GM21423 (cell line): ENCODE data around the gene HSPA14.
"Not testable (repeated sequence)": the region's sequence is repeated elsewhere in the genome, so short reads cannot be mapped to it uniquely, and the experiment has no call there.

Source experiments
- ATAC-seq: cut with Tn5 transposase; IDR thresholded peaks from one replicate; pipeline ENCODE4 v1.9.1; 2021; ENCODE audit warnings: mild to moderate bottlenecking, moderate library complexity; ENCODE audit not compliant: unreplicated experiment

HSPA14 gene

GRCh38 chr10:14836208-14836607, 1.9 kb upstream of the HSPA14 start:
- no peak for ATAC-seq

GRCh38 chr10:14837003-14837756, 926 bp upstream of the HSPA14 start:
- no peak for ATAC-seq

- ATAC-seq = peak; percentile 7
Observed at GRCh38 chr10:14838582-14839304, 637 bp downstream of the HSPA14 start.

GRCh38 chr10:14839305-14839695, 1.2 kb downstream of the HSPA14 start:
- ATAC-seq = no peak

- no peak for ATAC-seq
Observed at GRCh38 chr10:14840178-14840577, 2.1 kb downstream of the HSPA14 start.

- no peak for ATAC-seq
Observed at GRCh38 chr10:14843327-14843988, 5.4 kb downstream of the HSPA14 start.

- ATAC-seq = no peak
Observed at GRCh38 chr10:14844948-14845347, 6.8 kb downstream of the HSPA14 start.

- ATAC-seq = no peak
Observed at GRCh38 chr10:14852236-14852635, 14.1 kb downstream of the HSPA14 start.

- ATAC-seq = no peak
Observed at GRCh38 chr10:14855453-14855852, 17.3 kb downstream of the HSPA14 start.

- no peak for ATAC-seq
Observed at GRCh38 chr10:14858338-14858960, 20.3 kb downstream of the HSPA14 start.

- no peak for ATAC-seq
Observed at GRCh38 chr10:14859043-14859442, 20.9 kb downstream of the HSPA14 start.

GRCh38 chr10:14859775-14860174, 21.7 kb downstream of the HSPA14 start:
- ATAC-seq = no peak

GRCh38 chr10:14860791-14861190, 22.7 kb downstream of the HSPA14 start:
- ATAC-seq = no peak

- not testable (repeated sequence) for ATAC-seq
Observed at GRCh38 chr10:14864466-14864865, 26.4 kb downstream of the HSPA14 start.

- not testable (repeated sequence) for ATAC-seq
Observed at GRCh38 chr10:14864871-14865270, 26.8 kb downstream of the HSPA14 start.

- ATAC-seq = peak; percentile 53
Observed at GRCh38 chr10:14873090-14873760, 35.1 kb downstream of the HSPA14 start.

- ATAC-seq = no peak
Observed at GRCh38 chr10:14875941-14876340, 37.8 kb downstream of the HSPA14 start.

- ATAC-seq = no peak
Observed at GRCh38 chr10:14876764-14877163, 38.7 kb downstream of the HSPA14 start.

GRCh38 chr10:14878266-14879123, 40.4 kb downstream of the HSPA14 start, which contains the start of gene SUV39H2:
Gene SUV39H2 (plus strand): TSS chr10:14878866. CDS start chr10:14878889, 23 bp downstream.
- peak; percentile 94 for ATAC-seq
